Breast epithelium (tissue), 4 donors: ENCODE measurements around the gene KCTD10. TPM values are rescaled to one million over a fixed set of nuclear protein-coding genes. Genes with fewer than 3 reads are reported as not detected.
A peak's percentile ranks its signal among the peaks of the same experiment; 100 is the strongest.

Experiments used
- DNase-seq, 2 donors: peaks; one replicate each; pipeline ENCODE4 v3.0.0-alpha.2; 2019; ENCODE audit warnings: low spot score in 2 of 2
- H3K27ac ChIP-seq, 2 donors: fragments of 200-600 bp; sonication (generic) in 1 of 2; one replicate each; pipeline ENCODE4 v1.5.1; 2016 to 2019; ENCODE audit warnings: mild to moderate bottlenecking in 1 of 2
- H3K27me3 ChIP-seq, 2 donors: fragments of 200-600 bp; sonication (generic) in 1 of 2; one replicate each; pipeline versions ENCODE4 v1.5.1 to v1.6.0; 2017 to 2019; ENCODE audit warnings: control low read depth in 1 of 2, mild to moderate bottlenecking in 1 of 2
- H3K36me3 ChIP-seq: fragments of 200-600 bp; one replicate; pipeline ENCODE4 v1.5.1; 2019
- H3K4me1 ChIP-seq, 2 donors: fragments of 200-600 bp; sonication (generic); one replicate each; pipeline ENCODE4 v1.5.1; 2016 to 2019; ENCODE audit warnings: control low read depth in 1 of 2
- H3K4me3 ChIP-seq, 3 donors: fragments of 200-600 bp; sonication (generic); 1 replicate in 2 of 3; 2 replicates in 1 of 3; pipeline ENCODE4 v1.5.1; 2016 to 2019; ENCODE audit warnings: mild to moderate bottlenecking in 3 of 3, moderate library complexity in 2 of 3
- H3K9me3 ChIP-seq, 2 donors: fragments of 200-600 bp; sonication (generic) in 1 of 2; one replicate each; pipeline ENCODE4 v1.5.1; 2016 to 2019; ENCODE audit warnings: control low read depth in 1 of 2
- POLR2A ChIP-seq: fragments of 450-650 bp; IDR thresholded peaks from one replicate; pipeline ENCODE4 v1.6.1; 2016; ENCODE audit warnings: antibody characterized with exemption, mild to moderate bottlenecking, moderate library complexity
- POLR2AphosphoS5 ChIP-seq, 3 donors: sonication (generic); formaldehyde crosslinking; IDR thresholded peaks; one replicate each; pipeline ENCODE4 v1.6.1; 2017; ENCODE audit warnings: antibody characterized with exemption in 3 of 3
- intact Hi-C: fragments of 100-400 bp; cut with DNase I; formaldehyde crosslinking; loops from one replicate; pipeline ENCODE4 v1.15.1; 2023; ENCODE audit warnings: low total_unique reads
- total RNA-seq, 3 donors: library from RNA; depleted of rRNA; stranded (reverse); fragments of >200 nt; gene quantifications; one replicate each; pipeline ENCODE4 v1.1.0, GENCODE V29; 2016
- TF ChIP-seq, protein P1 (sequence below), 3 donors: fragments of 450-650 bp; IDR thresholded peaks; one replicate each; pipeline ENCODE4 v1.5.1; 2016 to 2017; ENCODE audit warnings: antibody characterized with exemption in 3 of 3, mild to moderate bottlenecking in 3 of 3, moderate library complexity in 3 of 3

KCTD10 gene, protein sequence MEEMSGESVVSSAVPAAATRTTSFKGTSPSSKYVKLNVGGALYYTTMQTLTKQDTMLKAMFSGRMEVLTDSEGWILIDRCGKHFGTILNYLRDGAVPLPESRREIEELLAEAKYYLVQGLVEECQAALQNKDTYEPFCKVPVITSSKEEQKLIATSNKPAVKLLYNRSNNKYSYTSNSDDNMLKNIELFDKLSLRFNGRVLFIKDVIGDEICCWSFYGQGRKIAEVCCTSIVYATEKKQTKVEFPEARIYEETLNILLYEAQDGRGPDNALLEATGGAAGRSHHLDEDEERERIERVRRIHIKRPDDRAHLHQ
- 10 to 100 TPM; 65.3 to 86.2 (median 70.4) TPM for total RNA-seq

DNA sequence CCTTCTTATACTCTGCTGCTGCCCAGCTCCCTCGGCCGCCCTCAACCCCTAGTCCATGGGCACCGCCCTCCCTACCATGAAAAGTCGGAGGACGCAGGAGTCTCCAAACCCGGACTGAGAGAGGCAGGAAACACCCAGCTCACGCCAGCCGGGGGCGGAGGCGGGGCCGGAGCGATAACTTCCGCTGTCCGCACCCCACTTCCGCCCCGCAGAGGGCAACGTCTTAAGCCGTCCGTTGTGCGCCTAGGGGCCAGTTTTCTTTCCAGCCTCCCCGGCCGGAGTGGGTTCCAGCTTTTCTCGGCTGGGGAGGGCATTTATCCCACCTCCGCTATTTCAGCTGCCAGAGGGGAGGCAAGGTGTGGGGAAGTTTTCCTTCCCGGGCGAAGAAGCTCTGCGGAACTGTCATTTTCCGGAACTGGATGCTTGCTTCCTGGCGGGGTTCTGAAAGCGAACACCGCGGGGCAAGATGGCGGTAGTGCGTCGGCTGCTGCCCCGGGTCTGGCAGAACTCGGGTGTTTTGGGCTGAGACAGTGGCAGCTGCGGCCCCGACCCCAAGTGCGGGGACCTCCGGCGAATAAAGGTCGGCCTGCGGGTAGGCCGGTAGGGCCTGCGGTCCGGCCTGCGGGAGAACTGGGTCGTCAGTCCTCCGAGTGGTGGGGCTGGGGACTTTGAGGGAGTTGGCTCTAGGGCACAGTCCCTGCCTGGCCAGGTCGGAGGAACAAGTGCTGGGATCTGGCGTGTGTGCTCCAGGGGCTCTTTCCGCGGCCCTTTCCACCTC is at the start of gene KCTD10, which contains the start of gene UBE3B:
Gene KCTD10, minus strand, starts transcription at position 116 of the 778 bp plus-strand sequence. Its CDS starts 38 bp downstream, at position 78.
Gene UBE3B, plus strand, starts transcription at position 450 of the 778 bp plus-strand sequence. CDS start 5,918 bp downstream, outside the sequence.
- TF ChIP-seq, protein P1, sequence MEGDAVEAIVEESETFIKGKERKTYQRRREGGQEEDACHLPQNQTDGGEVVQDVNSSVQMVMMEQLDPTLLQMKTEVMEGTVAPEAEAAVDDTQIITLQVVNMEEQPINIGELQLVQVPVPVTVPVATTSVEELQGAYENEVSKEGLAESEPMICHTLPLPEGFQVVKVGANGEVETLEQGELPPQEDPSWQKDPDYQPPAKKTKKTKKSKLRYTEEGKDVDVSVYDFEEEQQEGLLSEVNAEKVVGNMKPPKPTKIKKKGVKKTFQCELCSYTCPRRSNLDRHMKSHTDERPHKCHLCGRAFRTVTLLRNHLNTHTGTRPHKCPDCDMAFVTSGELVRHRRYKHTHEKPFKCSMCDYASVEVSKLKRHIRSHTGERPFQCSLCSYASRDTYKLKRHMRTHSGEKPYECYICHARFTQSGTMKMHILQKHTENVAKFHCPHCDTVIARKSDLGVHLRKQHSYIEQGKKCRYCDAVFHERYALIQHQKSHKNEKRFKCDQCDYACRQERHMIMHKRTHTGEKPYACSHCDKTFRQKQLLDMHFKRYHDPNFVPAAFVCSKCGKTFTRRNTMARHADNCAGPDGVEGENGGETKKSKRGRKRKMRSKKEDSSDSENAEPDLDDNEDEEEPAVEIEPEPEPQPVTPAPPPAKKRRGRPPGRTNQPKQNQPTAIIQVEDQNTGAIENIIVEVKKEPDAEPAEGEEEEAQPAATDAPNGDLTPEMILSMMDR (IDR thresholded peaks at IDR 0.05) = peak in 2 of 3 donors; percentile 36 to 39
- TF ChIP-seq POLR2AphosphoS5 (IDR thresholded peaks at IDR 0.05) (peak; percentile 84 to 91 (median 88)), POLR2A (no peak)

DNA sequence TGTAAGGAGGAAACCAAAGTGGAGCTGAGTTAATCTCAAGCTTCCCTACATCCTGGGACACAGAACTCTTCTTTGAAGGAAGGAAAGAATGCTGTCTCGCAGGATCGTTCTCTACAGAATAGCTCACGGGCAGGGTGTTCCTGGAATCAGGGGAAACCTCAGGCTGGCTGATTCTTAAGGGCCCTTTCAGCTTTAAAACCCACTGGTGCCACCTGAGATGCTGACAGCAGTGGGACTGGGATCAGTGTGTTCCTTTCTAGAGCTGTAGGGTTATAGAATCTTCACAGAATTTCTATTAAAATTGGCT is 48.1 kb upstream of the KCTD10 start:
- peaks cover 4% of the 10 kb centered on the region for H3K36me3 ChIP-seq
- no peak for DNase-seq

More for the DNA sequence above, at the start of gene KCTD10, which contains the start of gene UBE3B:
- no peaks in the 10 kb centered on the region for H3K27me3 ChIP-seq
- H3K36me3 ChIP-seq = no peaks in the 10 kb centered on the region
- peaks cover 4 to 6% of the 10 kb centered on the region in 2 donors for H3K4me1 ChIP-seq
- H3K4me3 ChIP-seq = peak within 1 kb of the TSS; percentile 93 to 96 (median 96)
- intact Hi-C loops = no loop called here
- peak within 1 kb of the TSS; percentile 98 to 99 for H3K27ac ChIP-seq
- peak; percentile 82 to 85 for DNase-seq
- no peaks in the 10 kb centered on the region for H3K9me3 ChIP-seq

DNA sequence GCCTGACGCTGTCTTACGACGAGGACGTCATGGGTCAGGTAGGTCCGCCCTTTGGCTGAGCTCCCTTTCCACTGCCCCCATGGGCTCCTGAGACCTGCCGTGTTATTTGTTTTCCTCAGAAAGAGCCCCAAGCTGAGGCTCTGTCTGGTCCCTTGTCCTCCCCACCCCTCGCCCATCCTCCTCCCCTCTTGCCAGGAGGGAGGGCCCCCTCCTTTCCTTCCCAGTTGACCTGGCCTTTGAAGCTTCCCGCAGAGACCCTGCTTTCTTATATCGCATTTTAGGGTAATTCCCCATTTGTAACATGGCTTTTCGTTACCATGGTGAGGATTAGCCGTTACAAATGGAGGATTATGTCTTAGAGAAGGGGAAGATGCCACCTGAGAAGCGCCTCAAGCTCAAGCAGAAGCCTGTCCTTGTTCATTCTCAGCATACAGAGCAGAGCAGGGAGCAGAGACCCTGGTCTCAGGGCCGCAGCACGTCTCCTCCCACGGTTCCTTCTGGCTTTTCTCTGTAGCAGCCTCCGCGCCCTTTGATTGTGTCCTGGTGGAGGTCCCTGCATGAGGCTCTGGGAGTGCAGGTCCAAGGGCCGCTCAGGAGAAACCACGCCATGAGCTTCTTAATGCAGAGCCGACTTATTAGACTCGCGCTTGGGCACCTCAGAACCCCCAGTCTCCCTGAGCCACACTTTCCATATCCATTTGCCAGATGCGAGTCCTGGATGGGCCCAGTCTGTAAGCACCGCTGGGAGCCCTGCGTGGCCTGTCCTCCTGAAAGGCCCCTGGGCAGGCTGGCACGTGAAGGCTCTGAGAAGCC is 47.6 kb upstream of the KCTD10 start:
- DNase-seq = no peak
- Histone ChIP-seq H3K27ac (no peak overlapping the region), H3K27me3 (no peaks in the 10 kb centered on the region), H3K36me3 (peaks cover 4% of the 10 kb centered on the region), H3K4me3 (no peak overlapping the region), H3K4me1 (no peaks in the 10 kb centered on the region), H3K9me3 (no peaks in the 10 kb centered on the region)
- TF ChIP-seq, protein P1 (IDR thresholded peaks at IDR 0.05) = no peak
- no peak for TF ChIP-seq POLR2A
- TF ChIP-seq POLR2AphosphoS5 (IDR thresholded peaks at IDR 0.05) = no peak
- intact Hi-C loops = no loop called here

More for the DNA sequence above, 48.1 kb upstream of the KCTD10 start:
- H3K9me3 ChIP-seq = no peaks in the 10 kb centered on the region
- no peak overlapping the region for H3K27ac ChIP-seq
- no peaks in the 10 kb centered on the region for H3K27me3 ChIP-seq
- TF ChIP-seq POLR2AphosphoS5 (IDR thresholded peaks at IDR 0.05) = no peak
- TF ChIP-seq, protein P1 (IDR thresholded peaks at IDR 0.05) = no peak
- no peak for TF ChIP-seq POLR2A
- no peak overlapping the region for H3K4me3 ChIP-seq
- H3K4me1 ChIP-seq = no peaks in the 10 kb centered on the region
- intact Hi-C loops = no loop called here

DNA sequence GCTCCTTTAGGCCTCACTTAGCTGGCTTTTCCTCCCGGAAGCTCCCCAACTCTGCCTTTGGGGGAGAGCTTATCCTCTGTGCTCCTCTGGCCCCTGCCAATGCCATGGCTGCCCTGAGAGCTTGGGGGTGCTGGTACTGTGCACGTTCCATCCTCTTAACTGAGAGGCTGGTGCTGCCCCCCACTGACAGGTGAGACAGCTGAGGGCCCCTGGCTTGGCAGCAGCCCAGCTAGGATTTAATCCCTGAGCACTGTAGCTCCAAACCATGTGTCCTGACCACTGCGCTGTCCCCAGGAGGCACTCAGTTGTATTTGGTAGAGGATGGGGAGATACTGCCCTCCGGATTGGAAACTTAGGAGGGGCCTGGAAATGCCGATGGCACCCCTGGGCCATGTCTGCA is 46.4 kb upstream of the KCTD10 start:
- no peaks in the 10 kb centered on the region for H3K9me3 ChIP-seq
- intact Hi-C loops = no loop called here
- no peak for TF ChIP-seq POLR2A
- TF ChIP-seq POLR2AphosphoS5 (IDR thresholded peaks at IDR 0.05) = no peak
- TF ChIP-seq, protein P1 (IDR thresholded peaks at IDR 0.05) = no peak
- H3K27ac ChIP-seq = no peak overlapping the region
- H3K4me1 ChIP-seq = no peaks in the 10 kb centered on the region
- H3K27me3 ChIP-seq = no peaks in the 10 kb centered on the region
- DNase-seq = no peak
- peaks cover 4% of the 10 kb centered on the region for H3K36me3 ChIP-seq
- no peak overlapping the region for H3K4me3 ChIP-seq
